Measurements from ENCODE around the gene MLX.

MLX gene

GRCh38 chr17:42535155-42536047 is 31.5 kb upstream of the MLX start:
- H2BK15ac ChIP-seq (replicated peaks; ENCODE audit: low read depth): no peak overlapping the region
- no peak overlapping the region for H2AK5ac ChIP-seq (ENCODE audit: low read length)
- H2BK5ac ChIP-seq (ENCODE audit: low read length): peak overlapping the region; percentile 28
- H3K27me3 ChIP-seq (ENCODE audit: insufficient read depth, low read length, poor library complexity): no peaks in the 10 kb centered on the region
- H3K4me2 ChIP-seq (ENCODE audit: low read length): peak overlapping the region; percentile 35
- H2BK120ac ChIP-seq (ENCODE audit: low read depth, low read length): no peak overlapping the region
- H3K79me2 ChIP-seq (ENCODE audit: control insufficient read depth, insufficient read depth, low read length): peaks cover 2% of the 10 kb centered on the region
- H3K56ac ChIP-seq (ENCODE audit: low read length): peak overlapping the region; percentile 90
- DNase-seq: no peak
- no peak overlapping the region for H3K27ac ChIP-seq (ENCODE audit: low read depth, low read length)
- H3K18ac ChIP-seq (ENCODE audit: low read length): no peak overlapping the region
- peak overlapping the region; percentile 10 for H3K4me3 ChIP-seq (ENCODE audit: low read length)
- no peak overlapping the region for H3K23ac ChIP-seq (ENCODE audit: low read length)
- WGBS (ENCODE audit: extremely low coverage, insufficient coverage, low lambda C conversion rate): no CpG with 5 or more reads among the region's 26 CpGs
- H4K8ac ChIP-seq (ENCODE audit: low read depth, low read length): no peak overlapping the region
- peaks cover 3% of the 10 kb centered on the region for H3K79me1 ChIP-seq (ENCODE audit: low read length)
- peaks cover 3% of the 10 kb centered on the region for H3K4me1 ChIP-seq (ENCODE audit: control insufficient read depth, low read depth, low read length)
- no peaks in the 10 kb centered on the region for H3K36me3 ChIP-seq (ENCODE audit: control insufficient read depth, insufficient read depth, low read length)
- peak overlapping the region; percentile 58 for H3K9ac ChIP-seq (ENCODE audit: low read length)
- peak overlapping the region; percentile 99 for H4K5ac ChIP-seq (ENCODE audit: low read length)
- no peak overlapping the region for H3K4ac ChIP-seq (ENCODE audit: low read depth, low read length)

GRCh38 chr17:42536048-42536371 is 30.9 kb upstream of the MLX start, which contains the start of gene NAGLU:
NAGLU (plus strand) TSS chr17:42536241; CDS start chr17:42536273, 32 bp downstream.
- Histone ChIP-seq H3K27me3 (ENCODE audit: insufficient read depth, low read length, poor library complexity) (no peaks in the 10 kb centered on the region), H3K9ac (ENCODE audit: low read length) (peak within 1 kb of the TSS; percentile 92)

GRCh38 chr17:42536372-42537155 is 30.3 kb upstream of the MLX start:
- H3K27me3 ChIP-seq (ENCODE audit: insufficient read depth, low read length, poor library complexity): no peaks in the 10 kb centered on the region
- H3K23ac ChIP-seq (ENCODE audit: low read length): no peak overlapping the region
- H2BK5ac ChIP-seq (ENCODE audit: low read length): no peak overlapping the region
- peak overlapping the region; percentile 97 for H3K4me2 ChIP-seq (ENCODE audit: low read length)
- peak overlapping the region; percentile 62 for H3K4me3 ChIP-seq (ENCODE audit: low read length)
- no peak overlapping the region for H2BK120ac ChIP-seq (ENCODE audit: low read depth, low read length)
- peak overlapping the region; percentile 92 for H3K4ac ChIP-seq (ENCODE audit: low read depth, low read length)
- DNase-seq: peak; percentile 79
- H3K4me1 ChIP-seq (ENCODE audit: control insufficient read depth, low read depth, low read length): peaks cover 3% of the 10 kb centered on the region
- peaks cover 3% of the 10 kb centered on the region for H3K79me1 ChIP-seq (ENCODE audit: low read length)
- no peak overlapping the region for H2BK15ac ChIP-seq (replicated peaks; ENCODE audit: low read depth)
- H3K9ac ChIP-seq (ENCODE audit: low read length): peak overlapping the region; percentile 92
- peak overlapping the region; percentile 73 for H3K18ac ChIP-seq (ENCODE audit: low read length)
- H2AK5ac ChIP-seq (ENCODE audit: low read length): no peak overlapping the region
- H4K5ac ChIP-seq (ENCODE audit: low read length): no peak overlapping the region
- H3K36me3 ChIP-seq (ENCODE audit: control insufficient read depth, insufficient read depth, low read length): no peaks in the 10 kb centered on the region
- peak overlapping the region; percentile 60 for H3K27ac ChIP-seq (ENCODE audit: low read depth, low read length)
- peaks cover 2% of the 10 kb centered on the region for H3K79me2 ChIP-seq (ENCODE audit: control insufficient read depth, insufficient read depth, low read length)
- no CpG with 5 or more reads among the region's 65 CpGs for WGBS (ENCODE audit: extremely low coverage, insufficient coverage, low lambda C conversion rate)
- H4K8ac ChIP-seq (ENCODE audit: low read depth, low read length): no peak overlapping the region
- peak overlapping the region; percentile 70 for H3K56ac ChIP-seq (ENCODE audit: low read length)

More at GRCh38 chr17:42536048-42536371, 30.9 kb upstream of the MLX start, which contains the start of gene NAGLU:
- Histone ChIP-seq H3K23ac (ENCODE audit: low read length) (no peak within 1 kb of the TSS), H3K4me2 (ENCODE audit: low read length) (peak within 1 kb of the TSS; percentile 97), H3K56ac (ENCODE audit: low read length) (peak within 1 kb of the TSS; percentile 90), H3K18ac (ENCODE audit: low read length) (peak within 1 kb of the TSS; percentile 73), H3K4me1 (ENCODE audit: control insufficient read depth, low read depth, low read length) (peaks cover 3% of the 10 kb centered on the region), H3K27ac (ENCODE audit: low read depth, low read length) (peak within 1 kb of the TSS; percentile 60), H3K79me2 (ENCODE audit: control insufficient read depth, insufficient read depth, low read length) (peaks cover 2% of the 10 kb centered on the region), H4K8ac (ENCODE audit: low read depth, low read length) (no peak within 1 kb of the TSS), H3K4me3 (ENCODE audit: low read length) (peak within 1 kb of the TSS; percentile 62), H4K5ac (ENCODE audit: low read length) (peak within 1 kb of the TSS; percentile 99), H2BK15ac (replicated peaks; ENCODE audit: low read depth) (no peak within 1 kb of the TSS), H2AK5ac (ENCODE audit: low read length) (no peak within 1 kb of the TSS), H2BK5ac (ENCODE audit: low read length) (peak within 1 kb of the TSS; percentile 28), H2BK120ac (ENCODE audit: low read depth, low read length) (no peak within 1 kb of the TSS), H3K36me3 (ENCODE audit: control insufficient read depth, insufficient read depth, low read length) (no peaks in the 10 kb centered on the region), H3K79me1 (ENCODE audit: low read length) (peaks cover 3% of the 10 kb centered on the region), H3K4ac (ENCODE audit: low read depth, low read length) (peak within 1 kb of the TSS; percentile 92)
- WGBS (ENCODE audit: extremely low coverage, insufficient coverage, low lambda C conversion rate): no CpG with 5 or more reads among the region's 40 CpGs
- DNase-seq: peak; percentile 87

- DNase-seq: no peak
- no peak overlapping the region for H3K27ac ChIP-seq (ENCODE audit: low read depth, low read length)
These were observed 29.6 kb upstream of the MLX start for GRCh38 chr17:42537156-42537805.

GRCh38 chr17:42537826-42538451 is 29.0 kb upstream of the MLX start:
- no peaks in the 10 kb centered on the region for H3K36me3 ChIP-seq (ENCODE audit: control insufficient read depth, insufficient read depth, low read length)
- H4K5ac ChIP-seq (ENCODE audit: low read length): no peak overlapping the region
- H3K4me3 ChIP-seq (ENCODE audit: low read length): no peak overlapping the region
- peaks cover 2% of the 10 kb centered on the region for H3K79me2 ChIP-seq (ENCODE audit: control insufficient read depth, insufficient read depth, low read length)
- H2BK15ac ChIP-seq (replicated peaks; ENCODE audit: low read depth): no peak overlapping the region
- H3K18ac ChIP-seq (ENCODE audit: low read length): no peak overlapping the region
- H3K56ac ChIP-seq (ENCODE audit: low read length): peak overlapping the region; percentile 44
- H2BK120ac ChIP-seq (ENCODE audit: low read depth, low read length): no peak overlapping the region
- H3K4me2 ChIP-seq (ENCODE audit: low read length): no peak overlapping the region
- H3K4me1 ChIP-seq (ENCODE audit: control insufficient read depth, low read depth, low read length): peaks cover 3% of the 10 kb centered on the region
- no peak overlapping the region for H3K27ac ChIP-seq (ENCODE audit: low read depth, low read length)
- no CpG with 5 or more reads among the region's 5 CpGs for WGBS (ENCODE audit: extremely low coverage, insufficient coverage, low lambda C conversion rate)
- peak overlapping the region; percentile 9 for H3K9ac ChIP-seq (ENCODE audit: low read length)
- peaks cover 3% of the 10 kb centered on the region for H3K79me1 ChIP-seq (ENCODE audit: low read length)
- DNase-seq: no peak
- H3K23ac ChIP-seq (ENCODE audit: low read length): no peak overlapping the region
- no peak overlapping the region for H4K8ac ChIP-seq (ENCODE audit: low read depth, low read length)
- no peak overlapping the region for H3K4ac ChIP-seq (ENCODE audit: low read depth, low read length)
- no peak overlapping the region for H2AK5ac ChIP-seq (ENCODE audit: low read length)
- no peaks in the 10 kb centered on the region for H3K27me3 ChIP-seq (ENCODE audit: insufficient read depth, low read length, poor library complexity)
- H2BK5ac ChIP-seq (ENCODE audit: low read length): no peak overlapping the region

More at GRCh38 chr17:42537156-42537805, 29.6 kb upstream of the MLX start:
- Histone ChIP-seq H3K79me1 (ENCODE audit: low read length) (peaks cover 3% of the 10 kb centered on the region), H3K18ac (ENCODE audit: low read length) (no peak overlapping the region), H3K36me3 (ENCODE audit: control insufficient read depth, insufficient read depth, low read length) (no peaks in the 10 kb centered on the region), H3K56ac (ENCODE audit: low read length) (peak overlapping the region; percentile 70), H2BK15ac (replicated peaks; ENCODE audit: low read depth) (no peak overlapping the region), H3K4me1 (ENCODE audit: control insufficient read depth, low read depth, low read length) (peaks cover 3% of the 10 kb centered on the region), H3K9ac (ENCODE audit: low read length) (peak overlapping the region; percentile 92), H2BK120ac (ENCODE audit: low read depth, low read length) (no peak overlapping the region), H3K4ac (ENCODE audit: low read depth, low read length) (no peak overlapping the region), H3K4me3 (ENCODE audit: low read length) (peak overlapping the region; percentile 62), H3K23ac (ENCODE audit: low read length) (no peak overlapping the region), H2BK5ac (ENCODE audit: low read length) (no peak overlapping the region), H4K5ac (ENCODE audit: low read length) (no peak overlapping the region), H3K79me2 (ENCODE audit: control insufficient read depth, insufficient read depth, low read length) (peaks cover 2% of the 10 kb centered on the region), H3K27me3 (ENCODE audit: insufficient read depth, low read length, poor library complexity) (no peaks in the 10 kb centered on the region), H3K4me2 (ENCODE audit: low read length) (peak overlapping the region; percentile 97), H2AK5ac (ENCODE audit: low read length) (no peak overlapping the region), H4K8ac (ENCODE audit: low read depth, low read length) (no peak overlapping the region)
- no CpG with 5 or more reads among the region's 31 CpGs for WGBS (ENCODE audit: extremely low coverage, insufficient coverage, low lambda C conversion rate)
